ENCODE data around the gene HM13. TPM values are rescaled to one million over a fixed set of nuclear protein-coding genes. Genes with fewer than 3 reads are reported as not detected.
"Not testable (repeated sequence)": the region's sequence is repeated elsewhere in the genome, so short reads cannot be mapped to it uniquely, and the experiment has no call there.

The HM13 gene
- total RNA-seq, 1 donor from 2014 or later, result 46.7 TPM

DNA sequence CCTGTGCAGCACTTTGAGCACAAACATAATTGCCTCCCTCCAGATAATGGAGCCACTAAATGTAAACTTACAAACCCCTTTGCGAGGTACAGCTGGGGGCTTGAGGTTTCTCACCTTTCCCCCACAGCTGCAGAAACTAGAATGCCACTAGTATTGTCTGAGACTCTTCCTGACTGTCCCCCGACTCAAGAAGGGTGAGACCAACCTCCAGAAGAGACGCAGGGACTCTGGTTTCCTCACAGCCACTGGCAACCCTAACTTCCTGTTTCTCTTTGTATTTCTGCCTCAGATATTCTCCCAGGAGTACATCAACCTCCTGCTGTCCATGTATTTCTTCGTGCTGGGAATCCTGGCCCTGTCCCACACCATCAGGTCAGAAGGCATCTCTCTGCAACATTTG, 23.6 kb downstream of the HM13 start:
- DNase-seq (ENCODE audit: missing footprints), result no peak
- intact Hi-C loops (cut with DNase I), result no loop called here
- no peak for ATAC-seq

DNA sequence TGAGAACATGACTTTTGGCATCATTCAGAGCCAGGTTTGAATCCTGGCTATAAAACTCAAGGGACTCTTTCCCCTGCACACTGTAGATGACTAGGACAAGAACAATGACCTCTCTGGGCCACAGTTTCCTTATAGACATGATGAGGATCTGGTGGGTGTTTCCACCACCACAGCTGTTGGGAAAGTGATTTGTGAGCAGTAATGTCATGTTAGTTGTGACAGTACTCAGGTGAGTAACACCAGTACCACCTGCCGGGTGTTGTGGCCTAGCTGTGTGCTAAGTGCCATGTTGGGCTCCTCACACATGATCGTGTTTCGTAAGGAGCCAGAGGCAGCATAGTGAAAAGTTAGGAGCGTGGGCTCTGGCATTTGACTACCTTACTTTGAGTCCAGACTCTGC, 24.1 kb downstream of the HM13 start:
- no peak for DNase-seq (ENCODE audit: missing footprints)
- intact Hi-C loops (cut with DNase I), result no loop called here
- no peak for ATAC-seq

DNA sequence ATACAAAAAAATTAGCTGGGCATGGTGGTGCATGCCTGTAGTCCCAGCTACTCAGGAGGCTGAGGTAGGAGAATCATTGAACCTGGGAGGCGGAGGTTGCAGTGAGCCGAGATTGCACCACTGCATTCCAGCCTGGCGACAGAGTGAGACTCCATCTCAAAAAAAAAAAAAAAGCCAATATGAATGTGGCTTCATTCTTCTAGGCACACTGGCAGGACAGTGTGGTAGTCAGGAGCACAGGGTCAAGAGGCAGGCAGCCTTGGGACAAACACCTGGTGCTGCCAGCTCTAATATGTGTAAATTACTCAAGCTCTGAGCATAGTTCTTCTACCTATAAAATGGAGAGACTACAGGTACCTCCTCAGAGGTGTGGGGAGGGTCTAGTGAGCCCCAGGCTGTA, 25.4 kb downstream of the HM13 start:
- ATAC-seq; DNase-seq (ENCODE audit: missing footprints); intact Hi-C loops (cut with DNase I): not testable (repeated sequence)

GRCh38 chr20:31540406-31540805, 26.2 kb downstream of the HM13 start:
- ATAC-seq (no peak), DNase-seq (ENCODE audit: missing footprints) (no peak)
- intact Hi-C loops (cut with DNase I), result no loop called here

GRCh38 chr20:31542201-31542842, 28.1 kb downstream of the HM13 start:
- intact Hi-C loops (cut with DNase I), result no loop called here
- DNase-seq (ENCODE audit: missing footprints), result no peak
- ATAC-seq, result no peak

DNA sequence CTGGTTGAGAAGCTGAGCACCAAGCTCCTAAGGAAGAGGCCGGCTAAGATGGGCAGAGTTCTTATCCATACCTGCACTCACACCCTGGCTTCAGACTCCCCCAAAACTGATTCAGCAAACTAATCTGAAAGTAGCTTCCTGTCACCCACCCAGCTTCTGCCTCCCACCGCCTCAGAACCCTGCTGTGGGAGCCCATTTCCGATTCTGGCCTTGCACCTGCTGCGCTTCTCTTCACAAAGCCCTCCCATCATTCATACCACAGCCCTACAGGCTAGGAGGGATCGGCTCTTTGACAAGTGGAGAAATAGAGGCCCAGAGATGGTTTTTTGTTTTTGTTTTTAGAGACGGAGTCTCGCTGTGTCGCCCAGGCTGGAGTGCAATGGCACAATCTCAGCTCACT, 28.7 kb downstream of the HM13 start:
- DNase-seq (ENCODE audit: missing footprints) (no peak), ATAC-seq (no peak)
- intact Hi-C loops (cut with DNase I), result no loop called here

GRCh38 chr20:31543966-31544598, 29.8 kb downstream of the HM13 start:
- DNase-seq (ENCODE audit: missing footprints) (no peak), ATAC-seq (peak; percentile 6)
- intact Hi-C loops (cut with DNase I), result no loop called here

DNA sequence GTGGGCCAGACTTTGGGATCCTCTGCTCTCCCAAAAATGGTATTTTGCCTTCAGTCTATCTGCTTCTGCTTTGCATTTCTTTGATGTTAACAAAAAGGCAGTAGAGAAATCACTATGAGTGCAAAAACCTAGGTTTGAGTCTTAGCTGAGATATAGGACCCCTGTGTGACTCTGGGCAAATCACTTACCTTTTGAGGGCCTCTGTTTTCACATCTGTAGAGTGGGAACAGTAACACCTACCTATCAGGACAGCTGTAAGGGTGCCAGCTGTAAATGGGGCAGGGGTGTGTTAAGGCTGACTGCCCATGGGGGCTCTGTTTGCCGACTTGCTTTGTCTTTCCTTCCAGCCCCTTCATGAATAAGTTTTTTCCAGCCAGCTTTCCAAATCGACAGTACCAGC, 30.4 kb downstream of the HM13 start:
- intact Hi-C loops (cut with DNase I), result no loop called here
- no peak for ATAC-seq
- no peak for DNase-seq (ENCODE audit: missing footprints)

DNA sequence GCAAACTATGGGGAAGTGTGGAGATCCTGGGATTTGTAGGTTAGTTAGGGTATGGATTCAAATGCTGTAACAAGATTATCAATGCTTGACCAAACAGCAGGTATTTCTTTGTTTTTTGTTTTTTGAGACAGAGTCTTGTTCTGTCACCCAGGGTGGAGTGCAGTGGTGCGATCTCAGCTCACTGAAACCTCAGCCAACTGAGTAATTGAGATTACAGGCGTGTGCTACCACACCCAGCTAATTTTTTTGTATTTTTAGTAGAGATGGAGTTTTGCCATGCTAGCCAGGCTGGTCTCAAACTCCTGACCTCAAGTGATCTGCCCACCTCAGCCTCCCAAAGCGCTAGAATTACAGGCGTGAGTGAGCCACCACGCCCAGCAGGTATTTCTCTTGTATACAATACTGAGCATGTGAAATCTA, 31.4 kb downstream of the HM13 start:
- intact Hi-C loops (cut with DNase I); DNase-seq (ENCODE audit: missing footprints); ATAC-seq: not testable (repeated sequence)

- intact Hi-C loops (cut with DNase I), result no loop called here
- DNase-seq (ENCODE audit: missing footprints), result peak; percentile 90
Observed at GRCh38 chr20:31547017-31547675, 32.9 kb downstream of the HM13 start.

DNA sequence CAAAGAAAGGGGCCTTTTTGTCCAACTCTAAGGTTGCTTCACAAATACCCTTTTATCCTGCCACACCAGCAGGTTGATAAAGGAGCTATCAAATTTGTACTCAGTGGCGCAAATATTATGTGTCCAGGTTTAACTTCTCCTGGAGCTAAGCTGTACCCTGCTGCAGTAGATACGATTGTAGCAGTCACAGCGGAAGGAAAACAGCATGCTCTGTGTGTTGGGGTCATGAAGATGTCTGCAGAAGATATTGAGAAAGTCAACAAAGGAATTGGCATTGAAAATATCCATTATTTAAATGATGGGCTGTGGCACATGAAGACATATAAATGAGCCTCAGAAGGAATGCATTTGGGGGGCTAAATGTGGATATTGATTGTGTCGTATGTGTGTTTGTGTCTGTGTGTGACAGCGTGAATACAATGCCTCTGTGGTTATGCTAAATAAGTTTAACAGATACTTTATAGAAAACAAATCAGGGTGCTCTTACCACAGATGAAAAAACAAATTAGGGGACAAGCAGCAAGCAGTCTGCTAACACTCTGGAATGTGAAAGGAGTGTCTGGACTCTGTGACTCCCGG, 33.6 kb downstream of the HM13 start:
- ATAC-seq (no peak), DNase-seq (ENCODE audit: missing footprints) (no peak)
- intact Hi-C loops (cut with DNase I), result no loop called here

More at GRCh38 chr20:31547017-31547675, 32.9 kb downstream of the HM13 start:
- ATAC-seq, result peak; percentile 81

DNA sequence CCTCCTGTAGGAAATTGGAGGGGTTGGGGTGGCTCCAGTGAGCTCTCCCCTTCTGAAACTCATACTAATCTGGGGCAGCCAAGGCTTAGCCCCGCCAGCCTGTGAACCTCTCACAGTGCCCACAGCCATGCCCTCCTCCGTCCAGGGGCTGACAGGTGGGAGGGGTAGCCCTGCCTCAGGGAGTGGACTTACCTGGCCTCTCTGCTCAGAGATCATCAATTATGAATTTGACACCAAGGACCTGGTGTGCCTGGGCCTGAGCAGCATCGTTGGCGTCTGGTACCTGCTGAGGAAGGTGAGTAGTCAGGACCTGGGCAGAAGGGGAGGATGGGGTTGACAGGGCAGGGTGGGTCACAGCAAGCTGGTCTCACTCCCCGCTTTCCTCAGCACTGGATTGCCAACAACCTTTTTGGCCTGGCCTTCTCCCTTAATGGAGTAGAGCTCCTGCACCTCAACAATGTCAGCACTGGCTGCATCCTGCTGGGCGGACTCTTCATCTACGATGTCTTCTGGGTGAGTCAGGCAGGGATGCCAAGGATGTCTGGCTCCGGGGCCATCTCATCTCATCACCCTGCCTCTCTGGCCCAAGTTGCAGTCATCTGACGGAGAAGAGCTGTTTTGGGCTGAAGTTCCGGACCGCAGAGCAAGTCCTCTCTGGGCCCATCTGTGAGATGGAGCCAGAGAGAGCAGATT, 34.7 kb downstream of the HM13 start:
- intact Hi-C loops (cut with DNase I), result no loop called here
- DNase-seq (ENCODE audit: missing footprints) (no peak), ATAC-seq (no peak)

DNA sequence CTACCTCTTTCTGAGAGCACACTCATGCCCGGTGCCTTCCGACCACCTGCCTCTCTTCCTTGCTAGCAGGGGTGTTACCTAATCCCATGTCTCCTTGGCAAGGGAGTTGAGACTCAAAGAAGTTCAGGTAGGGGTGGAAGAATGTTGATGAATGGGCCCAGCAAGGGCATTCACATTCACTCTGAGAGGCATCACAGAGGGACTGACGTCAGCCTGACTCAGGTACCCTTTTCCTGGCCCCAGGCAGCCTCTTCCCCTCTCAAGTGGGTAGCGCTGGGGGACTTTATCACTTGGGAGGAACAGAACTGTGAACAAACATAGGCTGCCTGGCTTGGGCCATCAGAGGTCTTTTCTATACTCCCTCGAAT, 35.3 kb downstream of the HM13 start:
- no peak for ATAC-seq
- intact Hi-C loops (cut with DNase I), result no loop called here
- no peak for DNase-seq (ENCODE audit: missing footprints)

DNA sequence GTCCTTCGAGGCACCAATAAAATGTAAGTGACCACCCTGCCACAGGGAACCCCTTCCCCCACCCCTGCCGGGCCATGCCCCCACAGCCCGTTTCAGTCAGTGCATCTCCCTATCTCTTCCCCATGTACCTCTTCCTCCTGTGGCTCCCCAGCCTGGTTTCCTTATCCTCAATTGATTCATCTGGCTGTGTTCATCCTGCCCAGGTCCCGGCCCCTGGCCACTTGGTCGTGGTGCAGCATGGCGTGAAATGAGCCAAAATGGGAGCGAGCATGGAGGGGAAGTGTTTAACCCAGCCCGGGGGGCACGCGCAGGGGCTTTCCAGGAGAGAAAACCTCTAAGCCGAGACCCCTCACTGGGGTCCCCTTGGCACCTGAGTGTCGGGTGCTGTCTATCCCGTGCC, 35.9 kb downstream of the HM13 start:
- DNase-seq (ENCODE audit: missing footprints), result no peak
- ATAC-seq, result no peak

GRCh38 chr20:31551163-31552081, 37.2 kb downstream of the HM13 start:
- DNase-seq (ENCODE audit: missing footprints) (no peak), ATAC-seq (no peak)
- intact Hi-C loops (cut with DNase I), result no loop called here

More for the DNA sequence above, 35.9 kb downstream of the HM13 start:
- intact Hi-C loops (cut with DNase I), result no loop called here

DNA sequence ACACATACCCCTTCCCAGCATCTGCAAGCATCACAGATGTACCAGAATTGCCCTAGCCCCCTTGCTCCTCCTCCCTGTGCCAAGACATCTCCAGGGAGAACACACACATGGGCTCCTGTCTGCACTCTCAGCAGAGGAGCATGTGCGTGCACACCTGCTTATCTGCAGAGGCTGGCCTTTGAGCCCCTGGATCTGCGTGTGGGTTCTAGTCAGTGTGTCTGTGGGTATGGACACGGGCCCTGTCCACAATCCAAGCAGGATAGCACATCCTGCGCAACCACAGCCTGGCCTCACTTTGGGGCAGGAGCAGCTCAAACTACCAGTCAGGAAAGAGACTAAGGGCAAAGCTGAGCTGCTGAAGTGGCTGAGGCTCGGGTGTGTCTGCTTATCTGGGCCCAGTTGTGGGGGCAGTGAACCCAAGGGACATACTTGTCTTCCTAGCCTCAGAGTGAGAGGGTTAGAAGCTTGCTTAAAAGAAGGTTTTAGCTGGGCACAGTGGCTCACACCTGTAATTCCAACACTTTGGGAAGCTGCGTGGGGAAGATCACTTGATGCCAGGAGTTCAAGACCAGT, 41.0 kb downstream of the HM13 start:
- intact Hi-C loops (cut with DNase I), result no loop called here
- ATAC-seq (no peak), DNase-seq (ENCODE audit: missing footprints) (no peak)

- no peak for ATAC-seq
Observed at GRCh38 chr20:31559704-31560093, 45.5 kb downstream of the HM13 start.

GRCh38 chr20:31560094-31560745, 46.0 kb downstream of the HM13 start:
- DNase-seq (ENCODE audit: missing footprints), result peak; percentile 83
- intact Hi-C loops (cut with DNase I), result no loop called here
- ATAC-seq, result peak; percentile 21

More at GRCh38 chr20:31559704-31560093, 45.5 kb downstream of the HM13 start:
- no peak for DNase-seq (ENCODE audit: missing footprints)
- intact Hi-C loops (cut with DNase I), result no loop called here

All from Right ventricle myocardium inferior (tissue), 1 donor.